SK-N-SH (cell line): ENCODE results near the gene SYNE1. TPM values are rescaled to one million over a fixed set of nuclear protein-coding genes. Genes with fewer than 3 reads are reported as not detected.

Experiments
- CTCF ChIA-PET: fragments of 300-600, 350-600 bp; formaldehyde crosslinking; extraction: SDS; loops from one replicate; lab custom pipeline; 2021; lab: Yijun Ruan, JAX
- POLR2A ChIA-PET: fragments of 350-600 bp; sonication (Branson Sonifier 250); formaldehyde crosslinking; extraction: SDS; loops from one replicate; lab custom pipeline; 2020; ENCODE audit warnings: antibody characterized with exemption, inconsistent platforms; lab: Yijun Ruan, JAX
- DNase-seq: peaks from one replicate; pipeline ENCODE4 v3.0.0; 2012
- H2AFZ ChIP-seq: fragments of 200-600 bp; sonication (generic); 2 replicates; pipeline ENCODE4 v1.8.1; 2016; ENCODE audit warnings: antibody characterized with exemption, mild to moderate bottlenecking, low read depth
- H3F3A ChIP-seq: fragments of 200-600 bp; sonication (generic); replicated peaks from 2 replicates; pipeline ENCODE3; 2016; ENCODE audit warnings: antibody characterized with exemption, mild to moderate bottlenecking; ENCODE audit not compliant: insufficient read depth
- H3K27ac ChIP-seq, 2 experiments: fragments of 200-500 bp in 1 of 2; fragments of 200-600 bp in 1 of 2; sonication (Bioruptor generic) in 1 of 2; sonication (generic), shearing (Covaris generic) in 1 of 2; 2 replicates each; pipeline versions ENCODE4 v1.5.1 to v1.6.1; 2014 to 2016; ENCODE audit warnings: low read depth in 2 of 2, inconsistent platforms in 1 of 2, low read length in 1 of 2, mild to moderate bottlenecking in 1 of 2, mixed read lengths in 1 of 2
- H3K27me3 ChIP-seq: fragments of 200-600 bp; sonication (generic), shearing (Covaris generic); 2 replicates; pipeline ENCODE4 v1.6.1; 2016; ENCODE audit warnings: mixed run types; ENCODE audit not compliant: insufficient read depth
- H3K36me3 ChIP-seq, 2 experiments: fragments of 200-500 bp in 1 of 2; fragments of 200-600 bp in 1 of 2; sonication (Bioruptor generic) in 1 of 2; sonication (generic) in 1 of 2; replicated peaks in 1 of 2; 2 replicates each; pipeline versions ENCODE3 to v1.5.1; 2014 to 2016; ENCODE audit warnings: low read length in 1 of 2, mild to moderate bottlenecking in 1 of 2; ENCODE audit not compliant: insufficient read depth in 2 of 2, control insufficient read depth in 1 of 2
- H3K4me1 ChIP-seq, 2 experiments: fragments of 200-500 bp in 1 of 2; fragments of 200-600 bp in 1 of 2; sonication (Bioruptor generic) in 1 of 2; sonication (generic), shearing (Covaris generic) in 1 of 2; 2 replicates each; pipeline versions ENCODE4 v1.5.1 to v1.6.1; 2014 to 2016; ENCODE audit warnings: low read depth in 1 of 2, low read length in 1 of 2, mixed run types in 1 of 2; ENCODE audit not compliant: insufficient read depth in 2 of 2, control insufficient read depth in 1 of 2
- H3K4me2 ChIP-seq: fragments of 200-600 bp; sonication (generic), shearing (Covaris generic); 2 replicates; pipeline ENCODE4 v1.6.1; 2017; ENCODE audit warnings: mixed run types
- H3K4me3 ChIP-seq, 2 experiments: fragments of 200-500 bp in 1 of 2; fragments of 200-600 bp in 1 of 2; sonication (Bioruptor generic) in 1 of 2; sonication (generic), shearing (Covaris generic) in 1 of 2; 2 replicates each; pipeline versions ENCODE4 v1.5.1 to v1.8.1; 2014 to 2016; ENCODE audit warnings: low read depth in 2 of 2, inconsistent platforms in 1 of 2, low read length in 1 of 2, mild to moderate bottlenecking in 1 of 2, mixed read lengths in 1 of 2, moderate library complexity in 1 of 2
- H3K79me2 ChIP-seq: fragments of 200-600 bp; sonication (generic); 2 replicates; pipeline ENCODE4 v1.8.1; 2017; ENCODE audit warnings: mild to moderate bottlenecking; ENCODE audit not compliant: insufficient read depth
- H3K9ac ChIP-seq: fragments of 200-600 bp; sonication (generic); 2 replicates; pipeline ENCODE4 v1.6.1; 2017; ENCODE audit warnings: mixed run types
- H3K9me2 ChIP-seq: fragments of 200-600 bp; sonication (generic); 2 replicates; pipeline ENCODE4 v1.6.1; 2017; ENCODE audit warnings: mixed run types
- H3K9me3 ChIP-seq: fragments of 200-600 bp; sonication (generic); 2 replicates; pipeline ENCODE4 v1.6.1; 2017; ENCODE audit warnings: mixed run types, mild to moderate bottlenecking, moderate library complexity
- H4K20me1 ChIP-seq: fragments of 200-600 bp; sonication (generic); 2 replicates; pipeline ENCODE4 v1.6.1; 2017; ENCODE audit warnings: mild to moderate bottlenecking, mixed run types; ENCODE audit not compliant: insufficient read depth
- FOXJ3 ChIP-seq: sonication (generic); formaldehyde crosslinking; IDR thresholded peaks from 2 replicates; pipeline ENCODE4 v1.5.1; 2020; ENCODE audit warnings: mild to moderate bottlenecking, missing genetic modification reagents
- FOXM1 ChIP-seq: IDR thresholded peaks from 2 replicates; pipeline ENCODE4 v1.4.0; 2012; ENCODE audit warnings: low read depth, mild to moderate bottlenecking
- GATA2 ChIP-seq: sonication (generic); formaldehyde crosslinking; IDR thresholded peaks from 2 replicates; pipeline ENCODE4 v1.5.0; 2020; ENCODE audit warnings: mild to moderate bottlenecking, missing genetic modification reagents
- IRF3 ChIP-seq: fragments of 150-350 bp; IDR thresholded peaks from 2 replicates; pipeline ENCODE4 v1.6.1; 2016; ENCODE audit warnings: mild to moderate bottlenecking, low read depth, low read length
- JUND ChIP-seq: IDR thresholded peaks from 2 replicates; pipeline ENCODE4 v1.4.0; 2012
- NFIC ChIP-seq: IDR thresholded peaks from 2 replicates; pipeline ENCODE4 v1.4.0; 2012; ENCODE audit warnings: borderline replicate concordance
- RAD21 ChIP-seq: IDR thresholded peaks from 2 replicates; pipeline ENCODE4 v1.6.1; 2012; ENCODE audit warnings: mild to moderate bottlenecking, low read length
- SIN3A ChIP-seq: IDR thresholded peaks from 2 replicates; pipeline ENCODE4 v1.6.1; 2012; ENCODE audit warnings: low read depth, mild to moderate bottlenecking, low read length, moderate library complexity, borderline replicate concordance
- USF2 ChIP-seq: fragments of 150-350 bp; IDR thresholded peaks from 2 replicates; pipeline ENCODE4 v1.6.1; 2017; ENCODE audit warnings: antibody characterized with exemption, low read length, low read depth, borderline replicate concordance
- ZBTB33 ChIP-seq: IDR thresholded peaks from 2 replicates; pipeline ENCODE4 v1.4.0; 2012; ENCODE audit warnings: low read depth, borderline replicate concordance
- WGBS: methylation state at CpG from one replicate; pipeline ENCODE4 v1.1.6; 2017; ENCODE audit warnings: low lambda C conversion rate; 5-methylcytosine and 5-hydroxymethylcytosine counted together
- polyA plus RNA-seq, 3 experiments: library from polyadenylated mRNA; depleted of rRNA; stranded (reverse); fragments of >200 nt; gene quantifications; 2 replicates each; pipeline ENCODE4 v1.2.3, GENCODE V29; 2012

The SYNE1 gene
- polyA plus RNA-seq, 1 of the 3 experiments (the other 2 are of a cell fraction) = 31.1 TPM

GRCh38 chr6:152233547-152234320 is 403.4 kb downstream of the SYNE1 start:
- no peak for TF ChIP-seq IRF3
- TF ChIP-seq RAD21 = no peak
- TF ChIP-seq ZBTB33 = no peak
- no peak for TF ChIP-seq NFIC
- TF ChIP-seq USF2 = no peak
- no peak for TF ChIP-seq FOXJ3 (CRISPR knock-in tag)
- no peak for TF ChIP-seq FOXM1
- no peak overlapping the region for H3K4me3 ChIP-seq
- no peak overlapping the region for H2AFZ ChIP-seq
- H3K27ac ChIP-seq = peak overlapping the region; percentile 44 to 91; a peak in 3 of 4 replicates
- ChIA-PET CTCF (interaction anchor here (0.9 kb wide), 1 partner anchor 34 kb away, joined by 3 read pairs; no protein-coding TSS in a partner anchor), POLR2A (no interaction called here)
- no peaks in the 10 kb centered on the region for H4K20me1 ChIP-seq
- H3K27me3 ChIP-seq = no peaks in the 10 kb centered on the region
- no peaks in the 10 kb centered on the region for H3K9me2 ChIP-seq
- H3K9ac ChIP-seq = no peak overlapping the region; the same call in 1 of the 2 replicates
- no peaks in the 10 kb centered on the region for H3K9me3 ChIP-seq
- peaks cover 34% of the 10 kb centered on the region for H3F3A ChIP-seq
- H3K36me3 ChIP-seq = peaks cover 61 to 78% of the 10 kb centered on the region in 2 experiments
- 0 out of 2 replicates have a peak overlapping the region, but pooled peaks have one; percentile 21 for H3K4me2 ChIP-seq
- 93% methylated on average over 16 of the region's 17 CpGs for WGBS
- DNase-seq = no peak
- H3K4me1 ChIP-seq = peaks cover 0 to 3% of the 10 kb centered on the region in 2 experiments; a peak in 3 of 4 replicates
- no peaks in the 10 kb centered on the region for H3K79me2 ChIP-seq

GRCh38 chr6:152232501-152233151 is 404.5 kb downstream of the SYNE1 start:
- Histone ChIP-seq H3K27ac (peak overlapping the region; percentile 83 to 91), H4K20me1 (no peaks in the 10 kb centered on the region), H3K9me3 (no peaks in the 10 kb centered on the region), H3F3A (peaks cover 34% of the 10 kb centered on the region), H3K4me1 (peaks cover 0 to 3% of the 10 kb centered on the region in 2 experiments; a peak in 3 of 4 replicates), H3K4me3 (no peak overlapping the region), H3K9me2 (no peaks in the 10 kb centered on the region), H3K27me3 (no peaks in the 10 kb centered on the region), H3K36me3 (peaks cover 60 to 82% of the 10 kb centered on the region in 2 experiments), H3K4me2 (peak overlapping the region; percentile 21), H3K9ac (peak overlapping the region; percentile 30; the same call in 1 of the 2 replicates), H2AFZ (no peak overlapping the region), H3K79me2 (no peaks in the 10 kb centered on the region)
- WGBS = 69% methylated on average over 5 of the region's 5 CpGs
- DNase-seq = peak; percentile 28
- POLR2A ChIA-PET = no interaction called here
- CTCF ChIA-PET = no interaction called here
- TF ChIP-seq SIN3A (no peak), JUND (no peak), USF2 (no peak), GATA2 (CRISPR knock-in tag) (0 out of 2 replicates have a peak, but pooled peaks have one; percentile 22)
